K562 (cell line): ENCODE results near the gene TENT5A. TPM values are rescaled to one million over a fixed set of nuclear protein-coding genes. Genes with fewer than 3 reads are reported as not detected.
A peak's percentile ranks its signal among the peaks of the same experiment; 100 is the strongest.

Source experiments
- ATAC-seq: fragments of 200-7000 bp; cut with Tn5 transposase; 3 replicates; pipeline ENCODE4 v1.9.1; 2020; ENCODE audit warnings: moderate library complexity
- BruUV-seq: library from RNA; stranded (reverse); fragments of 400-500 nt; replicated peaks from 2 replicates; lab custom pipeline; 2021; lab: Mats Ljungman, UMichigan
- CTCF ChIA-PET: fragments of 300-600 bp; formaldehyde crosslinking; extraction: SDS; loops from one replicate; lab custom pipeline; 2021; ENCODE audit warnings: low intra/inter-chr PET ratio; lab: Yijun Ruan, JAX
- POLR2A ChIA-PET: fragments of 300-600, 350-650 bp; sonication (Branson Sonifier 250); formaldehyde crosslinking; extraction: SDS; loops from one replicate; lab custom pipeline; 2021; ENCODE audit warnings: antibody characterized with exemption, inconsistent platforms; lab: Yijun Ruan, JAX
- DNase-seq, 4 experiments: peaks; one replicate each; pipeline versions ENCODE4 v3.0.0 to v3.0.0-alpha.2; 2011 to 2018; ENCODE audit warnings: low spot score in 3 of 4, mixed read lengths in 3 of 4; ENCODE audit errors: extremely low read depth in 1 of 4
- FAIRE-seq: peaks from 2 replicates; lab custom pipeline; 2011; peaks lifted over from hg19 to GRCh38; lab: Jason Lieb, UNC
- H2AFZ ChIP-seq: 2 replicates; pipeline ENCODE4 v1.6.0; 2011; ENCODE audit warnings: low read depth, low read length, control low read depth, inconsistent platforms
- H3K27ac ChIP-seq: fragments of 200-600 bp; 3 replicates; pipeline ENCODE4 v1.8.0; 2011; ENCODE audit warnings: low read depth, mild to moderate bottlenecking, control low read depth, inconsistent platforms, low read length, moderate library complexity, mixed read lengths; ENCODE audit errors: extremely low read depth
- H3K27me3 ChIP-seq, 2 experiments: fragments of 300-600 bp in 1 of 2; 2 replicates in 1 of 2; 3 replicates in 1 of 2; pipeline versions ENCODE4 v1.6.0 to v1.8.0; 2011; ENCODE audit warnings: inconsistent platforms in 2 of 2, low read length in 2 of 2, mild to moderate bottlenecking in 1 of 2, mixed read lengths in 1 of 2, moderate library complexity in 1 of 2; ENCODE audit not compliant: control insufficient read depth in 2 of 2, insufficient read depth in 2 of 2
- H3K36me3 ChIP-seq: fragments of 300-600 bp; 3 replicates; pipeline ENCODE4 v1.8.0; 2011; ENCODE audit warnings: mild to moderate bottlenecking, low read length, inconsistent platforms; ENCODE audit not compliant: control insufficient read depth, insufficient read depth
- H3K4me1 ChIP-seq, 2 experiments: fragments of 200-600 bp in 1 of 2; replicated peaks in 1 of 2; 2 replicates in 1 of 2; 3 replicates in 1 of 2; pipeline versions ENCODE4 v1.5.1 to v1.8.0; 2011; ENCODE audit warnings: inconsistent platforms in 2 of 2, low read length in 2 of 2, mild to moderate bottlenecking in 1 of 2, mixed read lengths in 1 of 2, moderate library complexity in 1 of 2; ENCODE audit not compliant: control insufficient read depth in 2 of 2, insufficient read depth in 2 of 2
- H3K4me2 ChIP-seq: 2 replicates; pipeline ENCODE4 v1.6.1; 2011; ENCODE audit warnings: low read length, control low read depth, inconsistent platforms, mixed read lengths; ENCODE audit not compliant: insufficient read depth
- H3K4me3 ChIP-seq: fragments of 200-600 bp; sonication (generic), shearing (Covaris generic); 2 replicates; pipeline ENCODE4 v1.5.1; 2016; ENCODE audit warnings: control low read depth, inconsistent platforms
- H3K79me2 ChIP-seq: fragments of 200-600 bp; 3 replicates; pipeline ENCODE4 v1.8.0; 2011; ENCODE audit warnings: low read length, inconsistent platforms; ENCODE audit not compliant: control insufficient read depth, insufficient read depth
- H3K9ac ChIP-seq, 2 experiments: 2 replicates each; pipeline versions ENCODE4 v1.6.0 to v1.6.1; 2011; ENCODE audit warnings: low read depth in 2 of 2, low read length in 2 of 2, control low read depth in 1 of 2, inconsistent platforms in 1 of 2, mild to moderate bottlenecking in 1 of 2, mixed read lengths in 1 of 2; ENCODE audit not compliant: insufficient read depth in 1 of 2
- H3K9me1 ChIP-seq: one replicate; pipeline ENCODE4 v1.6.0; 2011; ENCODE audit warnings: inconsistent platforms, mild to moderate bottlenecking, low read length, moderate library complexity; ENCODE audit not compliant: control insufficient read depth, insufficient read depth
- H3K9me3 ChIP-seq: replicated peaks from 2 replicates; pipeline ENCODE4 v1.5.1; 2011; ENCODE audit warnings: low read depth, low read length, inconsistent platforms; ENCODE audit not compliant: control insufficient read depth, insufficient read depth
- H4K20me1 ChIP-seq: replicated peaks from 2 replicates; pipeline ENCODE4 v1.6.1; 2011; ENCODE audit warnings: low read length, inconsistent platforms, mixed read lengths; ENCODE audit not compliant: control insufficient read depth, insufficient read depth
- BHLHE40 ChIP-seq: IDR thresholded peaks from 2 replicates; pipeline ENCODE4 v1.6.1; 2011; ENCODE audit warnings: low read length, improper control_type of control experiment
- CTCF ChIP-seq, 3 experiments: IDR thresholded peaks in 2 of 3; conservative IDR thresholded peaks in 1 of 3; 2 replicates each; pipeline ENCODE4 v1.5.1; 2011 to 2012; ENCODE audit warnings: low read length in 3 of 3, mild to moderate bottlenecking in 3 of 3, control low read depth in 2 of 3, improper control_type of control experiment in 1 of 3, inconsistent platforms in 1 of 3, low read depth in 1 of 3, mixed read lengths in 1 of 3, moderate library complexity in 1 of 3; ENCODE audit not compliant: insufficient read depth in 2 of 3
- RAD21 ChIP-seq, 2 experiments: fragments of 250-450 bp in 1 of 2; fragments of 450-650 bp in 1 of 2; sonication (Bioruptor Pico) in 1 of 2; formaldehyde crosslinking in 1 of 2; IDR thresholded peaks in 1 of 2; conservative IDR thresholded peaks in 1 of 2; 2 replicates each; pipeline versions ENCODE4 v1.4.0 to v1.8.0; 2020 to 2022; ENCODE audit warnings: mild to moderate bottlenecking in 2 of 2, moderate library complexity in 1 of 2
- SETDB1 ChIP-seq: IDR thresholded peaks from one replicate; pipeline ENCODE4 v1.6.1; 2012; ENCODE audit warnings: low read length, control low read depth, inconsistent platforms
- ZNF197 ChIP-seq: fragments of 200-800 bp; sonication (Bioruptor generic); IDR thresholded peaks from 2 replicates; pipeline ENCODE4 v1.6.1; 2016; ENCODE audit warnings: low read depth, missing genetic modification characterization, missing compliant biosample characterization
- ZNF212 ChIP-seq: fragments of 450-650 bp; formaldehyde crosslinking; IDR thresholded peaks from 2 replicates; pipeline ENCODE4 v1.4.0; 2020; ENCODE audit warnings: mild to moderate bottlenecking
- ZNF316 ChIP-seq: fragments of 450-650 bp; IDR thresholded peaks from 2 replicates; pipeline ENCODE4 v1.6.1; 2016
- WGBS: fragments of 100-300 bp; shearing (Covaris generic); methylation state at CpG from one replicate; pipeline ENCODE4 v1.1.6; 2016; ENCODE audit warnings: low coverage, mixed read lengths; ENCODE audit not compliant: insufficient coverage; ENCODE audit errors: missing lambda C conversion rate; 5-methylcytosine and 5-hydroxymethylcytosine counted together
- in situ Hi-C: fragments of 300-500 bp; cut with MboI; formaldehyde crosslinking; loops from 4 replicates; pipeline ENCODE4 v1.15.0; 2018; ENCODE audit warnings: inconsistent platforms, mixed read lengths
- intact Hi-C: fragments of 100-400 bp; cut with micrococcal nuclease; formaldehyde crosslinking; loops from 2 replicates; pipeline ENCODE4 v1.14.2; 2022
- polyA plus RNA-seq, 8 experiments: library from polyadenylated mRNA; depleted of rRNA in 4 of 8; stranded (reverse) in 5 of 8; unstranded in 3 of 8; fragments of >200 nt; fragmentation: Nextera tagmentation in 2 of 8; fragmentation: Illumina TruSeq in 1 of 8; extraction: Ambion mirVana in 2 of 8; extraction: Trizol in 1 of 8; gene quantifications; 2 replicates each; pipeline versions ENCODE4 v1.2.1 to v1.2.3, GENCODE V29; 2011 to 2014; ENCODE audit warnings: inconsistent platforms in 1 of 8, missing spikeins in 1 of 8
- total RNA-seq, 7 experiments: library from RNA; depleted of rRNA in 6 of 7; stranded (reverse); fragments of >200 nt in 6 of 7; fragmentation: Illumina TruSeq in 2 of 7; extraction: Trizol in 2 of 7; gene quantifications; 2 replicates each; pipeline versions ENCODE4 v1.2.1 to v1.2.3, GENCODE V29; 2011 to 2021; ENCODE audit warnings: low replicate concordance in 1 of 7

TENT5A gene
- total and polyA plus RNA-seq, 9 of the 15 experiments (the other 6 are each of a cell fraction or from before 2014, with no cell fraction given) = 0.77 to 2.3 (median 1.3) TPM

DNA sequence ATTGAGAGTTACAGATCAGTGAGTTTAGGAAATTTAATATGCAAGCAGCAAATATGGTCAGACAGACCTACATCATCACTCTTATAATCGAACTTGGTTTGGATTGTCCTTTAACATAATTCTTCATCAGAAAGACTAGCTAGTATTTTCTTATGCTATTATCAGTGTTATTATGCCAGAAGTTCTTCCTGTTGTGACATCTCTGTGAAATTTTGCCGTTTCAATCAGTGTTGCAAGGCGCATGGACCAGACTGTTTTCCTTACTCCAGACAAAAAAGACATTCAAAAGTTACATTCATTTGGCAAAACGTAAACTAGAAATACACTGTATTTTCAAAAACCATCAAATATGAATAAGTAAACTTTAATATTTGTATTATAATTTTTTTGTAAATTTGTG, 5.7 kb upstream of the TENT5A start:
- no peaks in the 10 kb centered on the region for H3K9me1 ChIP-seq
- in situ Hi-C loops = loop anchor here (10.0 kb wide), 1 partner anchor 1423 kb away; no protein-coding TSS in a partner anchor
- no peak overlapping the region for H3K27ac ChIP-seq
- H3K4me2 ChIP-seq = no peak overlapping the region
- intact Hi-C loops = loop anchor here (5.0 to 10.0 kb wide), 2 partner anchors 249 to 417 kb away; no protein-coding TSS in a partner anchor
- ChIA-PET POLR2A (interaction anchor here (1.0 kb wide), 1 partner anchor 8 kb away, joined by 3 read pairs; no protein-coding TSS in a partner anchor), CTCF (no interaction called here)
- no TSS peak for BruUV-seq
- H2AFZ ChIP-seq = no peak overlapping the region
- H4K20me1 ChIP-seq = no peaks in the 10 kb centered on the region
- peaks cover 0 to 4% of the 10 kb centered on the region in 2 experiments; a peak in 1 of 5 replicates for H3K27me3 ChIP-seq
- H3K36me3 ChIP-seq = no peaks in the 10 kb centered on the region
- no peak overlapping the region for H3K9ac ChIP-seq
- no peak for DNase-seq
- peaks cover 3 to 9% of the 10 kb centered on the region in 2 experiments; a peak in 2 of 5 replicates for H3K4me1 ChIP-seq
- no peak for FAIRE-seq
- H3K9me3 ChIP-seq = no peaks in the 10 kb centered on the region
- TF ChIP-seq BHLHE40 (no peak), ZNF212 (no peak), SETDB1 (no peak), ZNF316 (no peak)
- no peak overlapping the region for H3K4me3 ChIP-seq
- no peaks in the 10 kb centered on the region for H3K79me2 ChIP-seq
- 2% methylated on average over 4 of the region's 4 CpGs for WGBS
- no peak for ATAC-seq

GRCh38 chr6:81756690-81757089, 4.2 kb upstream of the TENT5A start:
- H3K4me2 ChIP-seq = no peak overlapping the region
- no peak for ATAC-seq
- FAIRE-seq = no peak
- 0% methylated on average over 1 of the region's 1 CpG for WGBS
- no peak overlapping the region for H3K27ac ChIP-seq
- H3K36me3 ChIP-seq = no peaks in the 10 kb centered on the region
- no peaks in the 10 kb centered on the region for H3K9me1 ChIP-seq
- no peak for DNase-seq
- H3K9ac ChIP-seq = no peak overlapping the region
- intact Hi-C loops = loop anchor here (5.0 to 10.0 kb wide), 2 partner anchors 251 to 418 kb away; no protein-coding TSS in a partner anchor
- no TSS peak for BruUV-seq
- peaks cover 0 to 4% of the 10 kb centered on the region in 2 experiments; a peak in 1 of 5 replicates for H3K27me3 ChIP-seq
- TF ChIP-seq RAD21 (CRISPR knock-in tag; conservative IDR thresholded peaks at IDR 0.05 in 1 of 2, IDR thresholded peaks at IDR 0.05 in 1 of 2) (peak in 1 of 2 experiments; percentile 16; a peak in 1 of 4 replicates), CTCF (IDR thresholded peaks at IDR 0.05 in 2 of 3, conservative IDR thresholded peaks at IDR 0.05 in 1 of 3; ENCODE audit: insufficient read depth in 2 of 3, low read depth in 1 of 3, low read length in 3 of 3) (peak in 1 of 3 experiments; percentile 15; a peak in 1 of 6 replicates), ZNF197 (CRISPR knock-in tag) (no peak)
- TF ChIP-seq, all 486 proteins: peak for 2
- H3K9me3 ChIP-seq = no peaks in the 10 kb centered on the region
- POLR2A ChIA-PET = interaction anchor here (0.7 kb wide), 1 partner anchor 1578 kb away, joined by 3 read pairs; no protein-coding TSS in a partner anchor
- CTCF ChIA-PET = no interaction called here
- H3K4me3 ChIP-seq = no peak overlapping the region
- H2AFZ ChIP-seq = no peak overlapping the region
- H4K20me1 ChIP-seq = no peaks in the 10 kb centered on the region
- in situ Hi-C loops = loop anchor here (10.0 kb wide), 1 partner anchor 1422 kb away; no protein-coding TSS in a partner anchor
- peaks cover 3 to 22% of the 10 kb centered on the region in 2 experiments; a peak in 3 of 5 replicates for H3K4me1 ChIP-seq
- peaks cover under 1% of the 10 kb centered on the region; the same call in 1 of the 3 replicates for H3K79me2 ChIP-seq
